ENCODE data around the gene SELENOT.

DNA sequence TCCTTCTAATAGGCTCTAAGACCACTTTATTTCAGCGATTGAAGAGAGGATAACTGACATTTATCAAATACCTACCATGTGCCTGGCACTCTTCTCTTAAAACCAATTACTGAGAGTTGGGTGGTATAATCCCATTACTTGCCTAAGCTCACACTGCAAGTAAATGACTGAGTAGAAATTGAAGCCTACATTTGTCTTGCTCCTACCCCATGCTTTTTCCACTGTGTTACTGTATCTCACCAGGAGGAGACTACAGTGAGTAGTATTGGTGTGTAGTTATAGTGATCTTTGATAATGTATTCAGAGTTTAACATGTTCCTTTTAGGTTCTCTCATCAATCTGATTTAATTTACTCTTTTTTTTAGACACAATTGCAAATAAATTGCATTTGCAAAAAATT, 35.8 kb upstream of the SELENOT start:
- no peak for TF ChIP-seq RAD21 (IDR thresholded peaks at IDR 0.05)
- TF ChIP-seq, protein P1, sequence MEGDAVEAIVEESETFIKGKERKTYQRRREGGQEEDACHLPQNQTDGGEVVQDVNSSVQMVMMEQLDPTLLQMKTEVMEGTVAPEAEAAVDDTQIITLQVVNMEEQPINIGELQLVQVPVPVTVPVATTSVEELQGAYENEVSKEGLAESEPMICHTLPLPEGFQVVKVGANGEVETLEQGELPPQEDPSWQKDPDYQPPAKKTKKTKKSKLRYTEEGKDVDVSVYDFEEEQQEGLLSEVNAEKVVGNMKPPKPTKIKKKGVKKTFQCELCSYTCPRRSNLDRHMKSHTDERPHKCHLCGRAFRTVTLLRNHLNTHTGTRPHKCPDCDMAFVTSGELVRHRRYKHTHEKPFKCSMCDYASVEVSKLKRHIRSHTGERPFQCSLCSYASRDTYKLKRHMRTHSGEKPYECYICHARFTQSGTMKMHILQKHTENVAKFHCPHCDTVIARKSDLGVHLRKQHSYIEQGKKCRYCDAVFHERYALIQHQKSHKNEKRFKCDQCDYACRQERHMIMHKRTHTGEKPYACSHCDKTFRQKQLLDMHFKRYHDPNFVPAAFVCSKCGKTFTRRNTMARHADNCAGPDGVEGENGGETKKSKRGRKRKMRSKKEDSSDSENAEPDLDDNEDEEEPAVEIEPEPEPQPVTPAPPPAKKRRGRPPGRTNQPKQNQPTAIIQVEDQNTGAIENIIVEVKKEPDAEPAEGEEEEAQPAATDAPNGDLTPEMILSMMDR (IDR thresholded peaks at IDR 0.05; ENCODE audit: low read depth, low read length, missing input control), result no peak
- TF ChIP-seq RXRA (IDR thresholded peaks at IDR 0.05), result no peak
- no peak for TF ChIP-seq TAF1 (conservative IDR thresholded peaks at IDR 0.05)
- TF ChIP-seq, protein P2, sequence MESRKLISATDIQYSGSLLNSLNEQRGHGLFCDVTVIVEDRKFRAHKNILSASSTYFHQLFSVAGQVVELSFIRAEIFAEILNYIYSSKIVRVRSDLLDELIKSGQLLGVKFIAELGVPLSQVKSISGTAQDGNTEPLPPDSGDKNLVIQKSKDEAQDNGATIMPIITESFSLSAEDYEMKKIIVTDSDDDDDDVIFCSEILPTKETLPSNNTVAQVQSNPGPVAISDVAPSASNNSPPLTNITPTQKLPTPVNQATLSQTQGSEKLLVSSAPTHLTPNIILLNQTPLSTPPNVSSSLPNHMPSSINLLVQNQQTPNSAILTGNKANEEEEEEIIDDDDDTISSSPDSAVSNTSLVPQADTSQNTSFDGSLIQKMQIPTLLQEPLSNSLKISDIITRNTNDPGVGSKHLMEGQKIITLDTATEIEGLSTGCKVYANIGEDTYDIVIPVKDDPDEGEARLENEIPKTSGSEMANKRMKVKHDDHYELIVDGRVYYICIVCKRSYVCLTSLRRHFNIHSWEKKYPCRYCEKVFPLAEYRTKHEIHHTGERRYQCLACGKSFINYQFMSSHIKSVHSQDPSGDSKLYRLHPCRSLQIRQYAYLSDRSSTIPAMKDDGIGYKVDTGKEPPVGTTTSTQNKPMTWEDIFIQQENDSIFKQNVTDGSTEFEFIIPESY (IDR thresholded peaks at IDR 0.05), result no peak
- no peak for TF ChIP-seq SP1 (IDR thresholded peaks at IDR 0.05)
- no peak for TF ChIP-seq YY1 (IDR thresholded peaks at IDR 0.05)
- no peak for TF ChIP-seq EGR1 (IDR thresholded peaks at IDR 0.05; ENCODE audit: low read depth in 2 of 2)
- TF ChIP-seq, protein P3, sequence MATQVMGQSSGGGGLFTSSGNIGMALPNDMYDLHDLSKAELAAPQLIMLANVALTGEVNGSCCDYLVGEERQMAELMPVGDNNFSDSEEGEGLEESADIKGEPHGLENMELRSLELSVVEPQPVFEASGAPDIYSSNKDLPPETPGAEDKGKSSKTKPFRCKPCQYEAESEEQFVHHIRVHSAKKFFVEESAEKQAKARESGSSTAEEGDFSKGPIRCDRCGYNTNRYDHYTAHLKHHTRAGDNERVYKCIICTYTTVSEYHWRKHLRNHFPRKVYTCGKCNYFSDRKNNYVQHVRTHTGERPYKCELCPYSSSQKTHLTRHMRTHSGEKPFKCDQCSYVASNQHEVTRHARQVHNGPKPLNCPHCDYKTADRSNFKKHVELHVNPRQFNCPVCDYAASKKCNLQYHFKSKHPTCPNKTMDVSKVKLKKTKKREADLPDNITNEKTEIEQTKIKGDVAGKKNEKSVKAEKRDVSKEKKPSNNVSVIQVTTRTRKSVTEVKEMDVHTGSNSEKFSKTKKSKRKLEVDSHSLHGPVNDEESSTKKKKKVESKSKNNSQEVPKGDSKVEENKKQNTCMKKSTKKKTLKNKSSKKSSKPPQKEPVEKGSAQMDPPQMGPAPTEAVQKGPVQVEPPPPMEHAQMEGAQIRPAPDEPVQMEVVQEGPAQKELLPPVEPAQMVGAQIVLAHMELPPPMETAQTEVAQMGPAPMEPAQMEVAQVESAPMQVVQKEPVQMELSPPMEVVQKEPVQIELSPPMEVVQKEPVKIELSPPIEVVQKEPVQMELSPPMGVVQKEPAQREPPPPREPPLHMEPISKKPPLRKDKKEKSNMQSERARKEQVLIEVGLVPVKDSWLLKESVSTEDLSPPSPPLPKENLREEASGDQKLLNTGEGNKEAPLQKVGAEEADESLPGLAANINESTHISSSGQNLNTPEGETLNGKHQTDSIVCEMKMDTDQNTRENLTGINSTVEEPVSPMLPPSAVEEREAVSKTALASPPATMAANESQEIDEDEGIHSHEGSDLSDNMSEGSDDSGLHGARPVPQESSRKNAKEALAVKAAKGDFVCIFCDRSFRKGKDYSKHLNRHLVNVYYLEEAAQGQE (IDR thresholded peaks at IDR 0.05), result no peak
- TF ChIP-seq GABPA (IDR thresholded peaks at IDR 0.05 in 1 of 2, conservative IDR thresholded peaks at IDR 0.05 in 1 of 2), result no peak
- TF ChIP-seq, protein P4, sequence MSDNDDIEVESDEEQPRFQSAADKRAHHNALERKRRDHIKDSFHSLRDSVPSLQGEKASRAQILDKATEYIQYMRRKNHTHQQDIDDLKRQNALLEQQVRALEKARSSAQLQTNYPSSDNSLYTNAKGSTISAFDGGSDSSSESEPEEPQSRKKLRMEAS (IDR thresholded peaks at IDR 0.05), result no peak
- TF ChIP-seq JUND (IDR thresholded peaks at IDR 0.05), result no peak
